Measurements from ENCODE around the gene SPAG6.

The SPAG6 gene

GRCh38 chr10:22442063-22442462 is 96.8 kb downstream of the SPAG6 start:
- H3K27me3 ChIP-seq (replicated peaks; ENCODE audit: insufficient read depth, low read length): no peaks in the 10 kb centered on the region
- H3K9me2 ChIP-seq (replicated peaks; ENCODE audit: insufficient read depth, low read length): no peaks in the 10 kb centered on the region
- H2AFZ ChIP-seq (ENCODE audit: low read length): no peak overlapping the region
- no peaks in the 10 kb centered on the region for H3K9me3 ChIP-seq (replicated peaks; ENCODE audit: insufficient read depth, low read length)
- no peak overlapping the region for H3K4me3 ChIP-seq (ENCODE audit: low read length)
- H3K36me3 ChIP-seq (replicated peaks; ENCODE audit: insufficient read depth, low read length): no peaks in the 10 kb centered on the region
- no peaks in the 10 kb centered on the region for H3K79me2 ChIP-seq (ENCODE audit: low read length)
- peaks cover 7% of the 10 kb centered on the region; the same call in 1 of the 2 replicates for H3K4me1 ChIP-seq (ENCODE audit: low read length)
- no peaks in the 10 kb centered on the region for H4K20me1 ChIP-seq (ENCODE audit: insufficient read depth, low read length)
- TF ChIP-seq EZH2phosphoT487 (IDR thresholded peaks at IDR 0.05; ENCODE audit: low read length) (no peak), CTCF (IDR thresholded peaks at IDR 0.05; ENCODE audit: low read length) (no peak), EZH2 (optimal IDR thresholded peaks at IDR 0.05; ENCODE audit: low read depth, low read length) (no peak)
- no peak overlapping the region for H3K4me2 ChIP-seq (ENCODE audit: low read depth, low read length)
- H3F3A ChIP-seq (ENCODE audit: insufficient read depth, low read length): peaks cover 9% of the 10 kb centered on the region
- no peak for DNase-seq
- H3K9ac ChIP-seq (ENCODE audit: low read length): no peak overlapping the region
- no peak overlapping the region for H3K27ac ChIP-seq (ENCODE audit: low read length)

GRCh38 chr10:22442468-22442867 is 97.2 kb downstream of the SPAG6 start:
- no peak overlapping the region for H2AFZ ChIP-seq (ENCODE audit: low read length)
- peaks cover 5% of the 10 kb centered on the region for H3F3A ChIP-seq (ENCODE audit: insufficient read depth, low read length)
- H3K4me2 ChIP-seq (ENCODE audit: low read depth, low read length): no peak overlapping the region
- H3K27me3 ChIP-seq (replicated peaks; ENCODE audit: insufficient read depth, low read length): no peaks in the 10 kb centered on the region
- H3K27ac ChIP-seq (ENCODE audit: low read length): no peak overlapping the region
- H3K9me3 ChIP-seq (replicated peaks; ENCODE audit: insufficient read depth, low read length): no peaks in the 10 kb centered on the region
- no peak overlapping the region for H3K4me3 ChIP-seq (ENCODE audit: low read length)
- DNase-seq: no peak
- H3K79me2 ChIP-seq (ENCODE audit: low read length): no peaks in the 10 kb centered on the region
- H4K20me1 ChIP-seq (ENCODE audit: insufficient read depth, low read length): no peaks in the 10 kb centered on the region
- H3K9ac ChIP-seq (ENCODE audit: low read length): no peak overlapping the region
- peaks cover 7% of the 10 kb centered on the region; the same call in 1 of the 2 replicates for H3K4me1 ChIP-seq (ENCODE audit: low read length)
- no peaks in the 10 kb centered on the region for H3K36me3 ChIP-seq (replicated peaks; ENCODE audit: insufficient read depth, low read length)
- TF ChIP-seq EZH2phosphoT487 (IDR thresholded peaks at IDR 0.05; ENCODE audit: low read length) (no peak), CTCF (IDR thresholded peaks at IDR 0.05; ENCODE audit: low read length) (no peak), EZH2 (optimal IDR thresholded peaks at IDR 0.05; ENCODE audit: low read depth, low read length) (no peak)
- no peaks in the 10 kb centered on the region for H3K9me2 ChIP-seq (replicated peaks; ENCODE audit: insufficient read depth, low read length)

- H3F3A ChIP-seq (ENCODE audit: insufficient read depth, low read length): no peaks in the 10 kb centered on the region
- H3K4me1 ChIP-seq (ENCODE audit: low read length): peaks cover 6% of the 10 kb centered on the region; the same call in 1 of the 2 replicates
- no peak for TF ChIP-seq EZH2 (optimal IDR thresholded peaks at IDR 0.05; ENCODE audit: low read depth, low read length)
- no peak for TF ChIP-seq CTCF (IDR thresholded peaks at IDR 0.05; ENCODE audit: low read length)
- no peak for TF ChIP-seq EZH2phosphoT487 (IDR thresholded peaks at IDR 0.05; ENCODE audit: low read length)
- H3K9me3 ChIP-seq (replicated peaks; ENCODE audit: insufficient read depth, low read length): no peaks in the 10 kb centered on the region
- H3K27ac ChIP-seq (ENCODE audit: low read length): no peak overlapping the region
- H3K4me2 ChIP-seq (ENCODE audit: low read depth, low read length): no peak overlapping the region
- no peaks in the 10 kb centered on the region for H3K36me3 ChIP-seq (replicated peaks; ENCODE audit: insufficient read depth, low read length)
- H4K20me1 ChIP-seq (ENCODE audit: insufficient read depth, low read length): no peaks in the 10 kb centered on the region
- H2AFZ ChIP-seq (ENCODE audit: low read length): no peak overlapping the region
- DNase-seq: no peak
- H3K27me3 ChIP-seq (replicated peaks; ENCODE audit: insufficient read depth, low read length): no peaks in the 10 kb centered on the region
- no peaks in the 10 kb centered on the region for H3K9me2 ChIP-seq (replicated peaks; ENCODE audit: insufficient read depth, low read length)
- H3K79me2 ChIP-seq (ENCODE audit: low read length): no peaks in the 10 kb centered on the region
- H3K4me3 ChIP-seq (ENCODE audit: low read length): no peak overlapping the region
- no peak overlapping the region for H3K9ac ChIP-seq (ENCODE audit: low read length)
These were observed 98.0 kb downstream of the SPAG6 start for GRCh38 chr10:22443175-22443901.
